IMR-90 (cell line): ENCODE measurements around the gene FKBP4. TPM values are rescaled to one million over a fixed set of nuclear protein-coding genes. Genes with fewer than 3 reads are reported as not detected.

ENCODE experiments used
- ATAC-seq: fragments of 200-7000 bp; cut with Tn5 transposase; 2 replicates; pipeline ENCODE4 v1.9.1; 2020; ENCODE audit warnings: low read depth, mild to moderate bottlenecking, moderate library complexity
- BruUV-seq: library from RNA; stranded (reverse); fragments of 400-500 nt; replicated peaks from 2 replicates; lab custom pipeline; 2021; lab: Mats Ljungman, UMichigan
- CTCF ChIA-PET: fragments of 300-600 bp; formaldehyde crosslinking; extraction: SDS; loops from one replicate; lab custom pipeline; 2021; ENCODE audit warnings: antibody characterized with exemption; lab: Yijun Ruan, JAX
- POLR2A ChIA-PET: fragments of 300-600 bp; sonication (Branson Sonifier 250); formaldehyde crosslinking; loops from one replicate; lab custom pipeline; 2022; ENCODE audit warnings: antibody characterized with exemption; ENCODE audit not compliant: unreplicated experiment; lab: Charles Lee
- DNase-seq: peaks from one replicate; pipeline ENCODE4 v3.0.0; 2013
- H2AFZ ChIP-seq: replicated peaks from 2 replicates; pipeline ENCODE3; 2013; ENCODE audit warnings: low read length, mild to moderate bottlenecking; ENCODE audit not compliant: poor library complexity
- H2AK5ac ChIP-seq: 2 replicates; pipeline ENCODE4 v1.6.1; 2013; ENCODE audit warnings: low read depth, low read length, inconsistent platforms
- H2AK9ac ChIP-seq: replicated peaks from 2 replicates; pipeline ENCODE3; 2013; ENCODE audit warnings: mild to moderate bottlenecking, low read depth, low read length, moderate library complexity; ENCODE audit not compliant: poor library complexity
- H2BK120ac ChIP-seq: 2 replicates; pipeline ENCODE4 v1.6.1; 2013; ENCODE audit warnings: low read depth, low read length, inconsistent platforms
- H2BK15ac ChIP-seq: 3 replicates; pipeline ENCODE4 v1.6.1; 2013; ENCODE audit warnings: low read depth, low read length, inconsistent platforms
- H2BK20ac ChIP-seq: 2 replicates; pipeline ENCODE4 v1.6.1; 2013; ENCODE audit warnings: low read depth, mild to moderate bottlenecking, inconsistent platforms, low read length, moderate library complexity
- H2BK5ac ChIP-seq: 2 replicates; pipeline ENCODE4 v1.6.1; 2013; ENCODE audit warnings: mild to moderate bottlenecking, low read depth, low read length, inconsistent platforms; ENCODE audit not compliant: poor library complexity, severe bottlenecking
- H3K14ac ChIP-seq: replicated peaks from 2 replicates; pipeline ENCODE4 v1.6.1; 2013; ENCODE audit warnings: low read depth, low read length, inconsistent platforms
- H3K18ac ChIP-seq: 2 replicates; pipeline ENCODE4 v1.6.1; 2013; ENCODE audit warnings: low read depth, low read length, control low read depth
- H3K23ac ChIP-seq: 2 replicates; pipeline ENCODE4 v1.6.1; 2013; ENCODE audit warnings: low read depth, low read length, inconsistent platforms
- H3K27ac ChIP-seq: 2 replicates; pipeline ENCODE4 v1.5.1; 2013; ENCODE audit warnings: mild to moderate bottlenecking, control low read depth, low read length; ENCODE audit not compliant: insufficient read depth
- H3K27me3 ChIP-seq: 2 replicates; pipeline ENCODE4 v1.6.1; 2013; ENCODE audit warnings: low read length; ENCODE audit not compliant: control insufficient read depth, insufficient read depth
- H3K36me3 ChIP-seq: 2 replicates; pipeline ENCODE4 v1.6.1; 2013; ENCODE audit warnings: low read length, mixed read lengths; ENCODE audit not compliant: control insufficient read depth, insufficient read depth
- H3K4ac ChIP-seq: 2 replicates; pipeline ENCODE4 v1.6.1; 2013; ENCODE audit warnings: low read depth, low read length, inconsistent platforms
- H3K4me1 ChIP-seq: 2 replicates; pipeline ENCODE4 v1.6.1; 2013; ENCODE audit warnings: low read length, mixed read lengths; ENCODE audit not compliant: control insufficient read depth, insufficient read depth
- H3K4me2 ChIP-seq: 2 replicates; pipeline ENCODE4 v1.6.1; 2013; ENCODE audit warnings: low read depth, mild to moderate bottlenecking, control low read depth, low read length, moderate library complexity
- H3K4me3 ChIP-seq: 2 replicates; pipeline ENCODE4 v1.5.1; 2013; ENCODE audit warnings: low read depth, mild to moderate bottlenecking, control low read depth, low read length, moderate library complexity; ENCODE audit not compliant: insufficient read depth
- H3K56ac ChIP-seq: 2 replicates; pipeline ENCODE4 v1.6.1; 2013; ENCODE audit warnings: low read length, inconsistent platforms; ENCODE audit not compliant: insufficient read depth; ENCODE audit errors: extremely low read depth
- H3K79me1 ChIP-seq, 2 experiments: 2 replicates each; pipeline ENCODE4 v1.6.1; 2013; ENCODE audit warnings: low read length in 2 of 2, inconsistent platforms in 1 of 2, low read depth in 1 of 2
- H3K9ac ChIP-seq: 2 replicates; pipeline ENCODE4 v1.6.1; 2013; ENCODE audit warnings: low read depth, low read length, control low read depth
- H3K9me1 ChIP-seq: 2 replicates; pipeline ENCODE4 v1.6.1; 2013; ENCODE audit warnings: low read length, inconsistent platforms; ENCODE audit not compliant: insufficient read depth
- H3K9me3 ChIP-seq: 2 replicates; pipeline ENCODE4 v1.6.1; 2013; ENCODE audit warnings: low read length; ENCODE audit not compliant: control insufficient read depth, insufficient read depth
- H4K20me1 ChIP-seq: 2 replicates; pipeline ENCODE4 v1.6.1; 2013; ENCODE audit warnings: low read length, inconsistent platforms; ENCODE audit not compliant: insufficient read depth
- H4K5ac ChIP-seq: 2 replicates; pipeline ENCODE4 v1.6.1; 2013; ENCODE audit warnings: mild to moderate bottlenecking, low read depth, low read length, control low read depth
- H4K8ac ChIP-seq, 2 experiments: 2 replicates each; pipeline ENCODE4 v1.6.1; 2013; ENCODE audit warnings: low read depth in 2 of 2, low read length in 2 of 2, control low read depth in 1 of 2, inconsistent platforms in 1 of 2
- H4K91ac ChIP-seq: 2 replicates; pipeline ENCODE4 v1.6.1; 2013; ENCODE audit warnings: low read depth, low read length, inconsistent platforms; ENCODE audit not compliant: insufficient read depth
- BHLHE40 ChIP-seq: fragments of 150-350 bp; IDR thresholded peaks from 2 replicates; pipeline ENCODE4 v1.6.1; 2016; ENCODE audit warnings: mild to moderate bottlenecking, low read depth, low read length
- CEBPB ChIP-seq: IDR thresholded peaks from 2 replicates; pipeline ENCODE4 v1.6.1; 2012; ENCODE audit warnings: low read depth, low read length, improper control_type of control experiment
- CHD1 ChIP-seq: IDR thresholded peaks from 2 replicates; pipeline ENCODE4 v1.6.1; 2012; ENCODE audit warnings: low read depth, low read length, improper control_type of control experiment
- FOS ChIP-seq: fragments of 150-350 bp; IDR thresholded peaks from 2 replicates; pipeline ENCODE4 v1.6.1; 2016; ENCODE audit warnings: low read depth, low read length
- MAFK ChIP-seq: IDR thresholded peaks from 2 replicates; pipeline ENCODE4 v1.6.1; 2012; ENCODE audit warnings: low read depth, low read length, improper control_type of control experiment
- MAZ ChIP-seq: IDR thresholded peaks from 2 replicates; pipeline ENCODE4 v1.6.1; 2012; ENCODE audit warnings: low read depth, mild to moderate bottlenecking, low read length, improper control_type of control experiment, moderate library complexity, borderline replicate concordance
- MXI1 ChIP-seq: IDR thresholded peaks from 2 replicates; pipeline ENCODE4 v1.6.1; 2012; ENCODE audit warnings: low read depth, mild to moderate bottlenecking, low read length, moderate library complexity, borderline replicate concordance
- NFE2L2 ChIP-seq: fragments of 150-350 bp; IDR thresholded peaks from 2 replicates; pipeline ENCODE4 v1.6.1; 2016; ENCODE audit warnings: low read depth, mild to moderate bottlenecking, low read length
- POLR2A ChIP-seq: IDR thresholded peaks from 2 replicates; pipeline ENCODE4 v1.6.1; 2012; ENCODE audit warnings: mild to moderate bottlenecking, low read depth, low read length
- RCOR1 ChIP-seq: IDR thresholded peaks from 2 replicates; pipeline ENCODE4 v1.6.1; 2012; ENCODE audit warnings: mild to moderate bottlenecking, low read length, improper control_type of control experiment; ENCODE audit not compliant: insufficient replicate concordance
- WGBS, 2 experiments: methylation state at CpG; one replicate each; pipeline versions ENCODE4 v1.1.5 to v1.1.7; 2013; ENCODE audit warnings: missing lambda C conversion rate in 2 of 2; ENCODE audit not compliant: insufficient read length in 1 of 2; ENCODE audit errors: extremely low coverage in 2 of 2; 5-methylcytosine and 5-hydroxymethylcytosine counted together
- dilution Hi-C: fragments of 300-500 bp; cut with HindIII; formaldehyde crosslinking; loops from one replicate; pipeline ENCODE4 v1.14.3; 2018; ENCODE audit warnings: low sequenced_read_pairs; ENCODE audit not compliant: unreplicated experiment
- in situ Hi-C: fragments of 300-500 bp; cut with MboI; formaldehyde crosslinking; loops from 3 replicates; pipeline ENCODE4 v1.14.3; 2019; ENCODE audit warnings: low sequenced_read_pairs, inconsistent platforms, mixed read lengths
- intact Hi-C: fragments of 100-400 bp; cut with micrococcal nuclease; formaldehyde crosslinking; loops from 2 replicates; pipeline ENCODE4 v1.10.0; 2022
- polyA plus RNA-seq, 3 experiments: library from polyadenylated mRNA; depleted of rRNA; stranded (reverse); fragments of >200 nt; gene quantifications; 2 replicates each; pipeline ENCODE4 v1.2.3, GENCODE V29; 2012; ENCODE audit warnings: low replicate concordance in 1 of 3
- total RNA-seq: library from RNA; depleted of rRNA; stranded (reverse); fragments of >200 nt; gene quantifications from 2 replicates; pipeline ENCODE4 v1.2.3, GENCODE V29; 2012
- TF ChIP-seq, protein P1 (sequence below): conservative IDR thresholded peaks from 2 replicates; pipeline ENCODE4 v1.5.1; 2012; ENCODE audit warnings: mild to moderate bottlenecking, low read depth, low read length, improper control_type of control experiment
- TF ChIP-seq, protein P2 (sequence below): fragments of 150-350 bp; IDR thresholded peaks from 2 replicates; pipeline ENCODE4 v1.6.1; 2016; ENCODE audit warnings: low read depth, mild to moderate bottlenecking, low read length, moderate library complexity, borderline replicate concordance
- TF ChIP-seq, protein P3 (sequence below): fragments of 150-350 bp; IDR thresholded peaks from 2 replicates; pipeline ENCODE4 v1.6.1; 2017; ENCODE audit warnings: mild to moderate bottlenecking, antibody characterized with exemption, low read length, low read depth

Gene FKBP4
- total and polyA plus RNA-seq, 2 of the 4 experiments (the other 2 are of a cell fraction) = 35.7 to 36.0 TPM

DNA sequence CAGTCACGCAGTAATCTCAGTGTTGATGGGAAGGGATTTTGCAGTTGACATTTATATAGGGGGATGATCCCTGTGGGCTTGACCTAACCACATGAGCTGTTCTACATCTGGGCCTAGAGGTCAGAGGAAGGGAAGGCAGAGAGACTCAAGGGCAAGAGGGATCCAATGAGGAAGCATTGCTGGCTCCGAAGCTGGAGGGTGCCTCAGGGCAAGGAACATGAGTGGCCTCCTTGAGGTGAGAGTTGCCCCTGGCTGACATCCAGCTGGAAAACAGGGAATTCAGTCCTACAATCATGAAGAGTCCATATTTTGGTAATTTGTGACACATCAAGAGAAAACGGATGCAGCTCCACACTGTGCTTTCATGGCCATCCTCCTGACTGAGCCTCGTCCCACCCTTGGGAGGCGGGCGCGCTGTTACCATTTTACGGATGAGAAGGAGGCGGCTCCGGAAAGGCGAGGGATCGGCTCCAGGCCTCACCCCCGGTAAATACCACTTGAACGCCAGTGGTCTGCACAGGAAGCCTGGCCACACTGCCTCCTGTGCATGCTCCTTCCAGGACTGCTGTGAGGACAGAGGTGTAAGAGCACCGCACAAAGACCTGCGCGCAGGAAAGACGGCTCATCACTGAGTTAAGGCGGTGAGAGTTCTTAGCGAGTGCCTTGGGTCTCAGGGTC, 18.5 kb upstream of the FKBP4 start:
- Histone ChIP-seq H4K5ac (no peak overlapping the region), H3K4me3 (no peak overlapping the region), H3K56ac (no peak overlapping the region), H4K91ac (no peak overlapping the region), H4K20me1 (no peaks in the 10 kb centered on the region), H3K23ac (no peak overlapping the region), H3K4ac (no peak overlapping the region), H2AFZ (no peak overlapping the region), H3K27ac (no peak overlapping the region), H2BK20ac (no peak overlapping the region), H2BK15ac (no peak overlapping the region), H3K27me3 (peaks cover 66% of the 10 kb centered on the region), H3K9ac (no peak overlapping the region), H3K36me3 (no peaks in the 10 kb centered on the region), H3K14ac (no peak overlapping the region), H3K9me3 (no peaks in the 10 kb centered on the region), H3K4me2 (no peak overlapping the region), H2AK5ac (no peak overlapping the region), H3K4me1 (no peaks in the 10 kb centered on the region), H3K9me1 (no peaks in the 10 kb centered on the region), H3K18ac (no peak overlapping the region), H2AK9ac (no peak overlapping the region), H2BK5ac (no peak overlapping the region), H4K8ac (no peak overlapping the region), H2BK120ac (no peak overlapping the region), H3K79me1 (no peaks in the 10 kb centered on the region)
- no TSS peak for BruUV-seq
- dilution Hi-C loops = no loop called here
- TF ChIP-seq CHD1 (no peak), MAFK (no peak), MXI1 (no peak), FOS (no peak), NFE2L2 (no peak), RCOR1 (no peak), MAZ (no peak), POLR2A (no peak), BHLHE40 (no peak), CEBPB (no peak)
- TF ChIP-seq, protein P1, sequence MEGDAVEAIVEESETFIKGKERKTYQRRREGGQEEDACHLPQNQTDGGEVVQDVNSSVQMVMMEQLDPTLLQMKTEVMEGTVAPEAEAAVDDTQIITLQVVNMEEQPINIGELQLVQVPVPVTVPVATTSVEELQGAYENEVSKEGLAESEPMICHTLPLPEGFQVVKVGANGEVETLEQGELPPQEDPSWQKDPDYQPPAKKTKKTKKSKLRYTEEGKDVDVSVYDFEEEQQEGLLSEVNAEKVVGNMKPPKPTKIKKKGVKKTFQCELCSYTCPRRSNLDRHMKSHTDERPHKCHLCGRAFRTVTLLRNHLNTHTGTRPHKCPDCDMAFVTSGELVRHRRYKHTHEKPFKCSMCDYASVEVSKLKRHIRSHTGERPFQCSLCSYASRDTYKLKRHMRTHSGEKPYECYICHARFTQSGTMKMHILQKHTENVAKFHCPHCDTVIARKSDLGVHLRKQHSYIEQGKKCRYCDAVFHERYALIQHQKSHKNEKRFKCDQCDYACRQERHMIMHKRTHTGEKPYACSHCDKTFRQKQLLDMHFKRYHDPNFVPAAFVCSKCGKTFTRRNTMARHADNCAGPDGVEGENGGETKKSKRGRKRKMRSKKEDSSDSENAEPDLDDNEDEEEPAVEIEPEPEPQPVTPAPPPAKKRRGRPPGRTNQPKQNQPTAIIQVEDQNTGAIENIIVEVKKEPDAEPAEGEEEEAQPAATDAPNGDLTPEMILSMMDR = no peak
- TF ChIP-seq, protein P2, sequence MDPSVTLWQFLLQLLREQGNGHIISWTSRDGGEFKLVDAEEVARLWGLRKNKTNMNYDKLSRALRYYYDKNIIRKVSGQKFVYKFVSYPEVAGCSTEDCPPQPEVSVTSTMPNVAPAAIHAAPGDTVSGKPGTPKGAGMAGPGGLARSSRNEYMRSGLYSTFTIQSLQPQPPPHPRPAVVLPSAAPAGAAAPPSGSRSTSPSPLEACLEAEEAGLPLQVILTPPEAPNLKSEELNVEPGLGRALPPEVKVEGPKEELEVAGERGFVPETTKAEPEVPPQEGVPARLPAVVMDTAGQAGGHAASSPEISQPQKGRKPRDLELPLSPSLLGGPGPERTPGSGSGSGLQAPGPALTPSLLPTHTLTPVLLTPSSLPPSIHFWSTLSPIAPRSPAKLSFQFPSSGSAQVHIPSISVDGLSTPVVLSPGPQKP = no peak
- TF ChIP-seq, protein P3, sequence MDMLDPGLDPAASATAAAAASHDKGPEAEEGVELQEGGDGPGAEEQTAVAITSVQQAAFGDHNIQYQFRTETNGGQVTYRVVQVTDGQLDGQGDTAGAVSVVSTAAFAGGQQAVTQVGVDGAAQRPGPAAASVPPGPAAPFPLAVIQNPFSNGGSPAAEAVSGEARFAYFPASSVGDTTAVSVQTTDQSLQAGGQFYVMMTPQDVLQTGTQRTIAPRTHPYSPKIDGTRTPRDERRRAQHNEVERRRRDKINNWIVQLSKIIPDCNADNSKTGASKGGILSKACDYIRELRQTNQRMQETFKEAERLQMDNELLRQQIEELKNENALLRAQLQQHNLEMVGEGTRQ = no peak
- WGBS, 2 experiments = 83% methylated on average over 17 of the region's 20 CpGs; no CpG with 5 or more reads in 1 of the 2 experiments
- ChIA-PET POLR2A (no interaction called here), CTCF (interaction anchor here (0.6 kb wide), 1 partner anchor 68 kb away, joined by 4 read pairs; no protein-coding TSS in a partner anchor)
- intact Hi-C loops = no loop called here
- ATAC-seq (no peak), DNase-seq (no peak)
- in situ Hi-C loops = no loop called here
